GM11168 (cell line): ENCODE results near the gene LRCH3.

Source experiments
- in situ Hi-C: fragments of 300-500 bp; cut with MboI; formaldehyde crosslinking; loops from one replicate; pipeline ENCODE4 v1.12.0; 2022; ENCODE audit warnings: low sequenced_read_pairs; ENCODE audit not compliant: unreplicated experiment

The LRCH3 gene

GRCh38 chr3:197791113-197791891 lies at the start of gene LRCH3:
Gene LRCH3, plus strand, starts transcription at chr3:197791254. Its CDS starts 25 bp downstream, at chr3:197791279.
- in situ Hi-C loops, result no loop called here

DNA sequence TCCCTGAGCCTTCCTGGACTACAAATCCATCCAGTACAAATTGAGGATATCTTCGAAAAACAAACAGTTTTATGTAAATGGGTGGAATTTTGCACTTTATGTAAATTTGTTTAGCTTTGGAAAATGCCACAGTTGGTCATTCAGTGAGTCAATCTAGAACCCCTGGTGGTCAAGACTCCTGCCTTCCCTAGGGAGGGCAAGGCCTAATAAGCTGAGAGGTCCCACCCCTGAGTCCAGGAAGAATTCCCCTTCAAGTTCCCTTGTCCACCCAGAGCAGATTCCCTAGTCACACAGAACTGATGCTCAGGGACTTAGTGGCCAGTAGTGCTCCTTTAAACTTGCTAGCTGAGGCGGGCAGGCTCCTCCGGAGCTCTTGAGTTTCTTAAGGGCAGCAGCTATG lies 48.3 kb upstream of the LRCH3 start:
- in situ Hi-C loops, result no loop called here

DNA sequence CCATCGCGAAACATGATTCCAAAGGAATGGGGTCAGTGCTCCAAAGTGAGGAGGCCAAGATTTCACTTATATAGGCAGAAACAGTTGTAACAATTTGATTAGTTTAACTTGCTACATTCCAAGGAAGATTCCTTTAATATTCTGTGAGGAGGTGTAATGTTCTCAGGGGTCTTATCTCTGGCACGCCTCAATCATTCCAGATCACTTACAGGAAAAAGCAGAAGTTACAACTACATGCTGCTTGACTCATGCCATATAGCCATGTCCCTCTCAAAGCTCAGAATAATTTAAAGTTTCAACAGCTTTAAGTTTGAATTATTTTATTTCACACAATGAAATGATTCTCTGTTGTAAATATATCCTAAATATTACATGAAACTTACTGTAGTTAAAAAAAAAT lies 44.8 kb upstream of the LRCH3 start:
- in situ Hi-C loops, result no loop called here

DNA sequence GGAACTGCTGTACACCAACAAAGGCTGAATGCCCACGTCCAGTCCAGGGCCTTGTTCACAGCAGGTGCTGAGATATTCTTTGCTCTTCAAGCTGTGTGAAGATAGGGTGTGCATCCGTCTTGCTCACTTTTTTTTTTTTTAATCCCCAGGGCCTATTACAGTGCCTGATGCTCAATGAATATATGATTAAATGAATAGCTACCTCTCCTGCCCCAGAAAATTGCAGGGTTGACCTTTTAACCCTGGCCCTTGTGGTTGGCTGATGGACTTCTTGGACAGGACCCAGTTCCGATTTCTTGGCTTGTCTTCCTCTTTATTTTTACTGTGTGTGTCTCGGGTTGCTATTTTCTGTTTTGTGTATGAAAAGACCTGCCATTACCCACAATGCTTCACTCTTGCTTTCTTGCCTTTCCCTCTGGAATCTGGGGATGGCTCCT lies 44.2 kb upstream of the LRCH3 start:
- in situ Hi-C loops, result no loop called here

- in situ Hi-C loops, result no loop called here
Measured at GRCh38 chr3:197748597-197749314, 42.3 kb upstream of the LRCH3 start.

DNA sequence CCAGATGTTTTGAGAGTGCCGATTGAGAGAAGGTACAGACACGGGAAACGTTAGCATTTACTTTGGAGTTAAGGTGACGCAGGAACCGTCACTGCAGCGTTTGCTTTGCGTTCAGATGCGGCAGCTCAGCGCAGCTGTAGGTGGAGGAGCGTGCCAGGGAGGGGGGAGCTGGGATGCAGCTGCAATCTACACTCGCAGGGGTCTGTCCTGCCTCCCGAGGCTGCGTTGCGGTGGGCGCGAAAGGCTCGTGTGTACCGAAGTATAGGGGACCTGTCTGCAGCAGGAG lies 41.8 kb upstream of the LRCH3 start:
- in situ Hi-C loops, result no loop called here

DNA sequence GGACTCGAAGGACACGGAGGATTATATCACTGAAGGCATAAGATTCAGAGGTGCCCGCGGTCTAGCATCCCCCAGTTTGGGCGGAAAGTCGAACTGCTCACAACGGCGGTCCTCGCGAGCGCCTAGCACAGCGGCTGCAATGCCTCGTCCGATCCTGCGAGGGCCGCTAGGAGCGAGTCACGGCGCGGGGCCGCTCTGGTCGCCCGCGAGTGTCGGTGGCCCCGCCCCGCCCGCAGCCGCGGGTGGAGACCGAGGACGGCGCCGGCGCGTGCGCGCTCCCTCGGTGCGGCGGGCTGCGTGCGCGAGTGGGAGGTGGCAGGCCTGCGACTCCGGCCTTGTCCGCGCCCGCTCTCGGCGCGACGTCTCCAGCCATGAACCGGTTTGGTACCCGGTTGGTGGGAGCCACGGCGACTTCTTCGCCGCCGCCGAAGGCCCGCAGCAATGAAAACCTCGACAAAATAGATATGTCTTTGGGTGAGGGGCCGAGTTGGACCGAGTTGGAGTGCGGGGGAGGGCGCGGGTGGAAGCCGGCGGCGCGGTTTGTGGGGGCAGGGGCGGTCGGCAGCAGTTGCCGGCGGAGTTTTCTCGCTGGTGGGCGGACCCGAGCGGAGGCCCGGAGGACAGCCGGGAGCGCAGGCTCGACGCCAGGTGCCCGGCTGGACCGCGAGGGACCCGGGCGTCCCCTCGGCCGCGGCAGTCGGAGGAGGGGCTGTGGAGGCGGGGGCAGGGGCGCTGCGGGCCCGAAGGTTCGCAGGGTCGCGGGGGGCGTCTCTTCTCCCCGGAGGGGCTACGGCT lies 41.3 kb upstream of the LRCH3 start, which contains the start of gene FYTTD1:
Gene FYTTD1, plus strand, starts transcription at position 283 of the 795 bp plus-strand sequence. Its CDS starts 89 bp downstream, at position 372.
- in situ Hi-C loops, result no loop called here

- in situ Hi-C loops, result no loop called here
Measured at GRCh38 chr3:197750396-197750831, 40.6 kb upstream of the LRCH3 start.

- in situ Hi-C loops, result no loop called here
Measured at GRCh38 chr3:197750858-197751737, 40.0 kb upstream of the LRCH3 start.

DNA sequence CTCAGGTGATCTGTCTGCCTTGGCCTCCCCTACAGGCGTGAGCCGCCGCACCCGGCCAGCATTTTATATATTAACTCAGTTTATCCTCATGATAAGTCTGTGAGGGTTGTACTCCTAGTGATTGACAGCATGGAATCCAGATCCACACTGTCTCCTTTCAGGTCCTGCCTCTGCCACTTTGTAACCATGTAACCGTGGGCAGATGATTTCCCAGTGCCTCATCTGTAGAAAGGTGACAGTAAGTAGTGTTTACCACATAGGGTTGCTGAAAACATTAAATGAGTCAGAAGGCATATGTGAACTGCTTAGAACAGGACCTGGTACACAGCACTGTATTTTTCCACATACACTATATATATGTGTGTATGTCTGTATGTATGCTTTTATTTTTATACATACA lies 38.9 kb upstream of the LRCH3 start:
- in situ Hi-C loops, result no loop called here

GRCh38 chr3:197753263-197753662 lies 37.8 kb upstream of the LRCH3 start:
- in situ Hi-C loops, result no loop called here

- in situ Hi-C loops, result no loop called here
Measured at GRCh38 chr3:197756704-197757103, 34.4 kb upstream of the LRCH3 start.

GRCh38 chr3:197758512-197758911 lies 32.5 kb upstream of the LRCH3 start:
- in situ Hi-C loops, result no loop called here

DNA sequence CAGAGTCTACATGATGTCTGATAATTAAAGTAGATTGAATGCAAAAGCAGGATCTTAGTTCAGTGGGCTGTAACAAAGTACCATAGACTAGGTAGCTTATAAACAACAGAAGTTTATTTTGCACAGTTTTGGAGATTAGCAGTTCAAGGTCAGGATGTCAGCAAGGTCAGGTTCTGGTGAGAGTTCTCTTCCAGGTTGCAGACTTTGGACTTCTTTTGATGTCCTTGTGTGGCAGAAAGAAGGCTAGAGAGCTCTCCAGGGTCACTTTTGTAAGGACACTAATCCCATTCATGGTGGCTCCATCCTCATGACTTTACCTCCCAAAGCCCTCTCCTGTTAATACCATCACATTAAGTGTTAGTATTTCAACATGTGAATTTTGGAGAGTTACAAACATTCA lies 29.3 kb upstream of the LRCH3 start:
- in situ Hi-C loops, result no loop called here

GRCh38 chr3:197775317-197775716 lies 15.7 kb upstream of the LRCH3 start:
- in situ Hi-C loops, result no loop called here

DNA sequence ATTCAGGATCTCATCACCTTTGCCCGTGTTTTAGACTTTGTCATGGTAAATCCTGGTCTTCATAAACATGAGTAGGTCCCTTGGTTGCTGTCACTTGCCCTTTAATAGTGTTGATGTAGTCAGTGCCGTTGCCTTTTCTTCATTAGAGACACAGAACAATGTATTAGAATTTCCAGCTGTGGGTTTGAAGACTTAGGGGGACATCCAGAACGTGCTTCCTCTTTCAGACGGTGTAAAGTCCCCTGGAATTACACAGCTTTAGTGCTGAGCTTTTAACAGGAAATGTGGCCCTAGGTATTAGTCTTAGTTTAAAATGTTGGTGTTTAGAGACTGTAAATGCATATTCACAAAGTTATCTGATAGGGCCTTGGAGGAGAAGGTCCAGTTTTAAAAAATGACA lies 8.8 kb upstream of the LRCH3 start:
- in situ Hi-C loops, result no loop called here

GRCh38 chr3:197784019-197784585 lies 7.0 kb upstream of the LRCH3 start:
- in situ Hi-C loops, result no loop called here

DNA sequence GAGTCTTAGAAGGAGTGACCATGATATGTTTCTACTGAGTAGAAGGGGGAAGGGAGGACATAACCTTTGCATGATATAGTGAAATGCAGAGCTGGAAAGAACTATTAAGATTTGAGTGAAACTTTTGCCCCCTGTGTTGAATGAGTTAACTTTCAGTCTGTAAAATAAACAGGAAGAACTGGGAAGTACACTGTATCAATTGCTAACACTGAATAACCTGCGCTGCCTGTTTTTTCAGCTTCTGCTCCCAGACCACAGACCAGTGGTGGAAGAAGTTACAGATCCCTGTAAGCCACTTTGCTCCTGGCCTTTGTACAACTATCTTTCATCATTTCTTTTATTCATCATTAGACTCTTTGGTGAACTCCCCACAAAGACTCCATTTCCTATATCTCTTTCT lies 3.6 kb upstream of the LRCH3 start:
- in situ Hi-C loops, result no loop called here

DNA sequence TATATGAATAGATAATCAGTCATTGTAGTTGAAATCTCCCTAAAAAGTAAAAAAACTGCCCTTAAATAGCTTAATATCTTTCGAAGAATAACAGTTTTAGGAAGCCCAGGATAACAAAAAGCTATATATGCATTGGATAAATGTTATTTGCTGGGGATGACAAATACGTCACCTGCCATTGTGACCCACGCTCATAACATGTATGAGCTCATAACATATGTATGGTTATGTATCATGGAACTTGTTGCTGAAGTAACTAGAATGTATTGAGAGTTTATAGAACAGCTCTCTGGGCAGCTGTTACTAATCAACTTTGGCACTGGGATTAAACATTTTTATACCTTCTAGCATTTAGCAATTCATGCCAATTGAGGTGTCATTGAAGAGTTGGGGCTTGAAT lies 1.7 kb upstream of the LRCH3 start:
- in situ Hi-C loops, result no loop called here

DNA sequence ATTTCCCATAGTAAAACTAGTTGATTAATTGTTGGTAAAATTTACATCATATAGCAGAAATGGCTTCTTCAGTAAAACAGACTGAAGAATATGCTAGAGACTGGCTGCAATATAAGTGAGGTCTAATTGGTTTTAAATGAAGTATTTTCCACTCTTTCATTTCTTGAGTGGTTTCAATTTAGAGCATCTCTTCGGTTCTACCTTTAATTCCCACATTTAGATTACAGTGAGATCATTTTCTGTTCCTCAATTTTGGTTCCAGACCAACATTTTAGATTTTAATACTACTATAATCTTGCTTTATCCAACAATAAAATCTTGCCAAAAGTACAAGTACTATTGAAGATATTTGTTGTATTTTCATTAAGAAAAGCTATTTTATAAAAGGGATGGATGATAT lies 1.0 kb upstream of the LRCH3 start:
- in situ Hi-C loops, result no loop called here
